H1 (cell line): ENCODE data around the gene UVSSA.

Experiments
- CBX5 ChIP-seq: fragments of 300-800, 300-1000 bp; sonication (generic); IDR thresholded peaks from 2 replicates; pipeline ENCODE4 v1.7.1; 2016; ENCODE audit warnings: antibody characterized with exemption, low read length, low read depth
- CEBPB ChIP-seq: IDR thresholded peaks from 2 replicates; pipeline ENCODE4 v1.6.1; 2012; ENCODE audit warnings: low read depth, low read length
- CTCF ChIP-seq, 3 experiments: IDR thresholded peaks; 1 replicate in 2 of 3; 2 replicates in 1 of 3; pipeline versions ENCODE4 v1.5.1 to v1.6.1; 2011; ENCODE audit warnings: low read length in 3 of 3, mild to moderate bottlenecking in 3 of 3, inconsistent platforms in 2 of 3, low read depth in 1 of 3, moderate library complexity in 1 of 3; ENCODE audit not compliant: insufficient read depth in 1 of 3; ENCODE audit errors: control extremely low read depth in 1 of 3
- GABPA ChIP-seq: IDR thresholded peaks from 2 replicates; pipeline ENCODE4 v1.6.1; 2011; ENCODE audit warnings: mild to moderate bottlenecking, low read length, moderate library complexity, borderline replicate concordance; ENCODE audit not compliant: insufficient read depth
- MAFK ChIP-seq: IDR thresholded peaks from 2 replicates; pipeline ENCODE4 v1.6.1; 2012; ENCODE audit warnings: low read depth, mild to moderate bottlenecking, improper control_type of control experiment, low read length
- POLR2A ChIP-seq, 2 experiments: IDR thresholded peaks; 1 replicate in 1 of 2; 2 replicates in 1 of 2; pipeline ENCODE4 v1.6.1; 2011; ENCODE audit warnings: low read depth in 2 of 2, low read length in 2 of 2, mild to moderate bottlenecking in 2 of 2; ENCODE audit errors: control extremely low read depth in 1 of 2
- RAD21 ChIP-seq, 2 experiments: IDR thresholded peaks in 1 of 2; conservative IDR thresholded peaks in 1 of 2; 2 replicates each; pipeline ENCODE4 v1.6.1; 2011; ENCODE audit warnings: low read depth in 2 of 2, low read length in 2 of 2, improper control_type of control experiment in 1 of 2, inconsistent platforms in 1 of 2, mild to moderate bottlenecking in 1 of 2, moderate library complexity in 1 of 2
- RFX5 ChIP-seq: IDR thresholded peaks from 2 replicates; pipeline ENCODE4 v1.6.1; 2011; ENCODE audit warnings: low read depth, low read length, improper control_type of control experiment, borderline replicate concordance
- RNF2 ChIP-seq: fragments of 200-900, 300-1000 bp; sonication (generic); IDR thresholded peaks from 2 replicates; pipeline ENCODE4 v1.7.1; 2016; ENCODE audit warnings: borderline replicate concordance, low read depth, mild to moderate bottlenecking, antibody characterized with exemption, low read length; ENCODE audit not compliant: poor library complexity, severe bottlenecking; ENCODE audit errors: missing control alignments
- SIX5 ChIP-seq: IDR thresholded peaks from 2 replicates; pipeline ENCODE4 v1.6.1; 2011; ENCODE audit warnings: mild to moderate bottlenecking, low read depth, low read length
- SP1 ChIP-seq: IDR thresholded peaks from 2 replicates; pipeline ENCODE4 v1.6.1; 2011; ENCODE audit warnings: low read depth, low read length
- TBP ChIP-seq: IDR thresholded peaks from 2 replicates; pipeline ENCODE4 v1.6.1; 2011; ENCODE audit warnings: low read depth, low read length, improper control_type of control experiment

GRCh38 chr4:1345903-1346780, 866 bp upstream of the UVSSA start:
- TF ChIP-seq CTCF (IDR thresholded peaks at IDR 0.05; ENCODE audit: control extremely low read depth in 1 of 3, insufficient read depth in 1 of 3, low read depth in 1 of 3, low read length in 3 of 3) (no peak), SP1 (no peak), SIX5 (no peak), RNF2 (no peak), RFX5 (no peak), TBP (no peak), POLR2A (IDR thresholded peaks at IDR 0.05; ENCODE audit: control extremely low read depth in 1 of 2, low read depth in 2 of 2, low read length in 2 of 2) (no peak), CEBPB (0 out of 2 replicates have a peak, but pooled peaks have one; percentile 13), CBX5 (no peak), MAFK (no peak), RAD21 (IDR thresholded peaks at IDR 0.05 in 1 of 2, conservative IDR thresholded peaks at IDR 0.05 in 1 of 2; ENCODE audit: low read depth in 2 of 2, low read length in 2 of 2) (peak in 1 of 2 experiments; percentile 19; a peak in 1 of 4 replicates), GABPA (0 out of 2 replicates have a peak, but pooled peaks have one; percentile 1)
